Epithelial cell of esophagus (primary cell): Measurements from ENCODE around the gene MIA2.
A peak's percentile ranks its signal among the peaks of the same experiment; 100 is the strongest.

Source experiments
- DNase-seq: peaks from one replicate; pipeline ENCODE4 v3.0.0; 2010; ENCODE audit warnings: low read depth
- H3K4me3 ChIP-seq: 2 replicates; pipeline ENCODE4 v1.5.1; 2011; ENCODE audit warnings: mild to moderate bottlenecking, low read length, control low read depth
- TF ChIP-seq, protein P1 (sequence below): IDR thresholded peaks from 2 replicates; pipeline ENCODE4 v1.5.1; 2011; ENCODE audit warnings: low read depth, mild to moderate bottlenecking, low read length, control low read depth, inconsistent platforms; ENCODE audit not compliant: insufficient read depth; ENCODE audit errors: missing control alignments

The MIA2 gene

DNA sequence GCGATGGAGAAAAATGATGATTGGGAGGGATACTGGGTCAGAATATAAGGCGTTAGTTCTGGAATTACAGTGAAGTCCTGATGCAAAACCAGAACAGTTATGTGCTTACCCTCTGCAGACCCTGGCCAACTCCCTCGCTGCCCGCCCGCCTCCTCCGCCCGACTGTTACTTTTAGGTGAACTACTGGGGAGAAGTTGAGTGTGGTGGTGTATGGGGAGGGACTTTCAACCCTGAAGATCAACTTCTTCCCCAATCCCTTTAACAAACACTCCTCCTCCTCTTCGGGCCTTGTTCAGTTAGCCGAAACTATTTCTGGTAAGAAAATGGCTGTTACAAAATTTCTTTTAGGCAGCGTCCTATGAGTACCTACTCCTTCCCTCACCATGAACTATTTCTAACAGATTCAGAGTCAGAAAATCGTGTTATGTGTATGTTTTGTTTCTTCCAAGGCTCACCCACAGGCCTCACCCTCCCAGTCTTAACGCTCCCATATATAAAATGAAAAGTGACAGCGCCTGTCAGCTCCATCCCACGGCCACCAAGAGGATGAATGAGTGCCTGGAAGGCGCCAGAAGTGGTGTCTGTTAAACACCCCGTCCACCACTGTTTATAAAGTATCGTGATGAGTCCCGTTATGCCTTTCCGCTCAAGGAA lies 197.2 kb downstream of the MIA2 start:
- H3K4me3 ChIP-seq, result peak overlapping the region; percentile 85
- TF ChIP-seq, protein P1, sequence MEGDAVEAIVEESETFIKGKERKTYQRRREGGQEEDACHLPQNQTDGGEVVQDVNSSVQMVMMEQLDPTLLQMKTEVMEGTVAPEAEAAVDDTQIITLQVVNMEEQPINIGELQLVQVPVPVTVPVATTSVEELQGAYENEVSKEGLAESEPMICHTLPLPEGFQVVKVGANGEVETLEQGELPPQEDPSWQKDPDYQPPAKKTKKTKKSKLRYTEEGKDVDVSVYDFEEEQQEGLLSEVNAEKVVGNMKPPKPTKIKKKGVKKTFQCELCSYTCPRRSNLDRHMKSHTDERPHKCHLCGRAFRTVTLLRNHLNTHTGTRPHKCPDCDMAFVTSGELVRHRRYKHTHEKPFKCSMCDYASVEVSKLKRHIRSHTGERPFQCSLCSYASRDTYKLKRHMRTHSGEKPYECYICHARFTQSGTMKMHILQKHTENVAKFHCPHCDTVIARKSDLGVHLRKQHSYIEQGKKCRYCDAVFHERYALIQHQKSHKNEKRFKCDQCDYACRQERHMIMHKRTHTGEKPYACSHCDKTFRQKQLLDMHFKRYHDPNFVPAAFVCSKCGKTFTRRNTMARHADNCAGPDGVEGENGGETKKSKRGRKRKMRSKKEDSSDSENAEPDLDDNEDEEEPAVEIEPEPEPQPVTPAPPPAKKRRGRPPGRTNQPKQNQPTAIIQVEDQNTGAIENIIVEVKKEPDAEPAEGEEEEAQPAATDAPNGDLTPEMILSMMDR, result no peak
- peak; percentile 15 for DNase-seq

DNA sequence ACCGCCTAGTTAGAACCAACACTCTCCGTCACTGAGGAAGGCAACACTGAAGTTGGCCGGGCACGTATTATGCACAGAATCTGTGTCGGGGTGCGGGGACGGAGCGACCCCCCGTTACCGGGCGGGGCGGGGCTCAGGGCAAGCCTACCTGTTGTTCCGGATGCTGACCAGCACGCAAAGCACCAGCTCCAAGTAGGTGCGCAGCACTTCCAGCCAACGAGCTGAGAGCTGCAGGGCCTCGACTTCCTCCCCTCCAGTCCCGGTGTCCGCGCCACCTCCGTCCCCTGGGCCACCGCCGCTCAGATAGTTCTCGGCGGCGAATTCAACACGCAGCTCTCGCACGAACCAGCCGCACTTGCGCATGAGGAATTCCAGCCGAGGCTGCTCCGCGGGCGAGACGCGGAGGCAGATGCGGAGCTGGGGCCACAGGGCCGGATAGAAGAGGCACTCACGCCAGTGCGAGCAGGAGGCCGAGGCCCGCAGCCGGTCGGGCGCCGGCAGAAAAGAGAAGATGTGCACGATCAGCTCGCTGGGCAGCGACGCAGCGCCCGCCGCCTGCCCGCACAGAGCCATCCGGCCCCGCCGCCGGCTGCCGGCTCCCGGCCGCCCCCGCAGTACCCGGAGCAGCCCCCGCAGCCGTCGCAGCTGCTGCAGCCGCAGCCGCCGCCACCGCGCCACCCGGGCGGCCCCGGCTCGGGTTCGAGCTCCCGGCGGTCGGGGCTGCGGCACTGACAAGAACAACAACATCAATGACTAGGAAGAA lies 197.9 kb downstream of the MIA2 start:
- peak; percentile 56 for DNase-seq
- TF ChIP-seq, protein P1, result no peak
- H3K4me3 ChIP-seq, result peak overlapping the region; percentile 85

DNA sequence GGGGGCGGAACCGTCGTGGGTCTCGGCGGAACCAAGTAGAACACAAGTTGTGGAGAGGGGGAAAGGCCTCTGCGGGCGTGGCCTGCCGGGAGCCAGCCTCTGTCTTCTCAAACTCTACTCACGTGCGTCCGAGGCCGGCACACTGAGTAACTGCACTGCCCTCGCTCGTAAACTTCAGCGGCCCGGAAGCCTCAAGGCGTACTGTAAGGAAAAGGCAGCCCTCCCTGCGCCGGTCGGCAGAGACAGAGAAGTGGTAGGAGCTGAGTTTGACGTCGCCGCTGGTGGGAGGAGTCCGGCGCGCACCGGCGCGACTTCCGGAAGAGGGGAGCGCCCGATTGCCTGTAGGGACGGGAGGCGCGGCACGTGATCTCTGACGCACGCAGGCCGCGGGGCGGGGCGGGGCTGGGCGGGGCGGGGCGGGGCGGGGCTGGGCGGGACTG lies 198.5 kb downstream of the MIA2 start, which contains the start of gene FBXO33:
TSS of gene FBXO33 (minus strand) at position 255 of the 440 bp plus-strand sequence. CDS start 271 bp downstream, outside the sequence.
- TF ChIP-seq, protein P1, result no peak
- DNase-seq, result peak; percentile 97
- H3K4me3 ChIP-seq, result peak within 1 kb of the TSS; percentile 85

DNA sequence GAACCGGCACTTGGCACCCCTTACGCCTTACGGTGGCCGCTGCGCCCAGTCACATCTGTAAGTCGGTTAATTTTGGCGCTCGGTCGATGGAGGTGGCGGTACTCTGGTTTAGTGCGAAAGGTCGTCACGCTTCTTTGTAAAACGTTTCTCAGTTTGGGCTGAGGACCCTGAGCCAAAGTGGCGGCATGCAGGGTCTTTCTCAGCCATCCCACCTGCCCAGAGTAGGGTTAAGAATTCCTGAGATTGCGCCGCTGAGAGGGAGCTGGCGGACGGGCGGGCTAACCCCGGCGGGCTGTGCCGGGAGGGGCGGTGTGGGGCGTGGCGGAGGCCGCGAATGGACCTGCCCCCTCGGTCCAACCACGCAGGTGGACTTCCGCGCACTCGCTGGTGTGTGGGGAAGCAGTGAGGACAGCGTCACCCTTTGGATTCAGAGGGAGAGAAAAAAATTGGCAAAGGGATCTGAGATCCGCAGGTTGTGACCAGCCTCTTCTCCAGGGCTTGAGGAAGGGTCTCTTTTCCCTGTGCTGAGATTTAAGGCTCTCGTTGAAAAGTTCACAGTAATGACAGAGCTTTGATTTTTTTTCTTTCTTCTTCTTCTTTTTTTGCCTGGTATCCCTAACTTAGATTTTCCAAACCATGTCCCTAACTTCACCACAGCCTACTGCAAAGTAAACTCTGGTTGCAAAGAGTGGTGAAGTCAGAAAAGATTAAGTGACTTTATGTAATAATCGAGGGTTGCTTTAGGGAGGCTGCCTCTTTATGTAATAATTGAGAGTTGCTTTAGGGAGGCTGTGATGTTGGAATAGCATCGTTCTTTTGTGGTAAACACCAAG lies 199.1 kb downstream of the MIA2 start:
- TF ChIP-seq, protein P1, result peak; percentile 5
- DNase-seq, result peak; percentile 89
- H3K4me3 ChIP-seq, result peak overlapping the region; percentile 71

DNA sequence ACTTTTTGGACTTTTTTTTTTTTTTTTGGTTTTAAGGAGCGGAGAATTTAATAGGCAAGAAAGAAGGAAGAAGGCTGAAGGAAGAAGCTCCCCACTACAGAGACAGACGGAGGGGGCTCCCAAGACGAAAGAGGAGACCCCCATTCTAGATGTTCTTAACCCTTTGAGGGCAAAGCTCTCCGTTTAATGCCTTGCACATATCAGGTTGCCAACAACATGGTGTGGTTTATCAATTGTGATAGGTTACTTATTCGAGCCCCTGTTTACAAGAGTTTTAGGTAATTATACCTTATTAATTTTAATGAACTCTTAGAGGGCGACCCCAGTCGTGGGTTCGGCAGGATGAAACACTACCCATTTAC lies 199.7 kb downstream of the MIA2 start:
- DNase-seq, result no peak
- peak overlapping the region; percentile 71 for H3K4me3 ChIP-seq
- TF ChIP-seq, protein P1, result no peak

DNA sequence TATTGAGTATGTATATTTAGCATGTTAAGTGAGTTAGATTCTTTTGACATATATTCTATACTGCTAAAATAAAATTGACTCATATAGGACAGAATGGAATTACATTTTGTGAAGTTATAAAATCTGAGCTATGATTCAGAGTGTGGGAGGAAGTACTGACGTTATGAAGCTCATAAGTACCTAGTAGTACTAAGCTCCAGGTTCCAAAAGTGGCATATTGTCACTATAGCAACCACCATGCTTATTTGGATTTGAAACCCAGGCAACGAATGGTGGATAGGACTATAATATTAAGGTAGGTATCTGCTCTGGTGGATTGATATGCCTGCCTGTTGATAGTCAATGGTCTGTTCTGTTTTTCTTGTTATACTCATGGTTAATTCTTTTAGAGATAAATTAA lies 200.7 kb downstream of the MIA2 start:
- no peak overlapping the region for H3K4me3 ChIP-seq
- TF ChIP-seq, protein P1, result no peak
- peak; percentile 20 for DNase-seq
